ENCODE data around the gene PAFAH2.
A peak's percentile ranks its signal among the peaks of the same experiment; 100 is the strongest.
"Not testable (repeated sequence)": the region's sequence is repeated elsewhere in the genome, so short reads cannot be mapped to it uniquely, and the experiment has no call there.

The PAFAH2 gene

DNA sequence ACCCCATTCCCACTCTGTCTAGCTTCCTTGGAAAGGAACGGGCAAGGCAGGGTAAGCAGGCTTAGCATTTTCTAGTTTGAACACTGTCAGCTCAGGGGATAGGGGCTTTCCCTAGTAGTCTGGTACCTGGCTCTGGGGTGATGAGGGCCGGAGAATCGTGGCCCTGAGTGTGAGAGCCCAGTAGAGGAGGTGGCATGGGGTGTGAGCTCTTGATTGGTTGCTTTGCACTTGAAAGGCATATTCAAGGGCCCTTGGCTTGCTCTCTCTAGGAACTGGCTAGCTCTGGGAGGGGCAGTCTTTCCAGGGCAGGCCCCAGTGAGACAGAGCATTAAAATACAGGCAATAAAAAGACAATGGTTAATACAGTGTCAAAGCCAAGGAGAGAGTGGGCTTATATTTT, 13.0 kb upstream of the PAFAH2 start:
- no peak for DNase-seq (ENCODE audit: low spot score)

DNA sequence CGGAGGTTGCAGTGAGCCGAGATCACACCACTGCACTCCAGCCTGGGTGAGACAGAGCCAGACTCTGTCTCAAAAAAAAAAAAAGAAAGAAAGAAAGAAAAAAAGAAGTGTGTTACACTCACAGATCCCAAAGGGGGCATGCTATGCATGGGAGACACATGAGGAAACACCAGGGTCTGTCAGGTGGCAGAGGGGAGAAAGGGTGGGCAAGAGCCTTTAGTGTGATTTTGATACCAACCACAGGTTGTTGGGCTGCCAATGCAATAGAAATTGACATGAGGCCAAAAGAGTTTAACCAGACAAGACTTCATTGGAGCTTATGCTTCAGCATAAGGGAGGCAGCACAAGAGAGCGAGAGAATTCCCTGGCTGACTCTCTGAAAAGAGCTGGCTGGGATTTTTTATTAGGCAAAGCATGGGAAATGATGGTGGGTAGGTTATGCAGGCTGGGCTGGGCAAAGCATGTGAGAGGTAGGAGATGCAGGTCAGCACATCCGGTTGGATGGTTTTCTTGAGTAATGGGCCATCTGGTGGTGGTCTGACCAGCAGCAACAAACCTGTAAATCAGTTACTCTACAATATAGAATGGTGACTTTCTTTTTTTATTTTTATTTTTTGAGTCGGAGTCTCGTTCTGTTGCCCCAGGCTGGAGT, 12.1 kb upstream of the PAFAH2 start:
- DNase-seq (ENCODE audit: low spot score): no peak

- DNase-seq (ENCODE audit: low spot score): no peak
These were observed 8.8 kb upstream of the PAFAH2 start for GRCh38 chr1:26006710-26007109.

DNA sequence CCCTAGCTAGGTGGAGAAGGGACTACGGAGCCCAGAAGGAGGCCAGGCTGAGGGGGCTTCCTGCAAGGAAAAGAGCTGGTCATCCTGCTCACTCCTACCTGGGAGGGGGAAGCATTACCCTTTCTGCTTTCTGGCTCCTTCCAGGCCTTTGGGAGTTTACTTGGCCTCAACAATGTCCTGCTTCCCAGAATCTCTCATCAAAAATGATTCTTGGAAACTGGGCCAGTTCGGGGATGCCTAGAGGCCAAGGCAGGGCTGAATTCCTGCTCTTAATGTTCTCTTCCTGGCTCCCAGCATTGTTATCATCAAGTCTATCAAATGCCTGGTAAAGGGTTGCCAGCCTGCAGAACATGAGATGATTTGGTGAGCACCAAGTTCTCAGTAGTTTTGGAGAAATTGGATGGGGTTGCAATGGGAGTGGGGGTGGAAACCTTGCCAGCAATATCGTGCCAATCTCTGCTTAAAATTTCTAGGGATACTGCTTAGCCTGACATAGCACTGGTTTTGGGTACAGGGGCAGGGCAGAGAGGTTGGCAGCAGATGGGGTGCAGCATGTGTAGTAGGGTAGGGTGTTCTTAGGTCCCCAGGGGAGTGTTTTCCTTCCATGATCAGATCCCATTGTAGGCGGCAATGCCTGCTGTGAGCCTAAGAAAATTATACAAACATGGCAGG, 7.7 kb upstream of the PAFAH2 start:
- no peak for DNase-seq (ENCODE audit: low spot score)

DNA sequence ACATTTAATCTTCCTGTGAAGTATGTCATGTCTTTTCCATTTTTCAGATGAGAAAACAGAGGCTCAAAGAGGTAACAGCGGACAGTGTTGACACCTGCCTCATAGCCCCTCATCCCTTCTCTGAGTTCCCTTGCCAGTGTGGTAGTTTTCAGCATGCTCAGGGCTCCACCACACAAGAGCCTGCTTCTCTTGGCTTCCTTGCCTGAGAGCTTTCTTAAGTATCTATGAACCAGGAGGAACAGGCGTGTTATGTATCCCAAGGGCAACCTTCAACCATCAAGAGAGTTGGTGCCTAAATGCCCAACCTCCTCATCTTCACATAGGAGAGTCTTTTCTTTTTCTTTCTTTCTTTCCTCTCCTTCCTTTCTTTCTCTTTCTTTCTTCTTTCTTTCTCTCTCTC, 5.9 kb upstream of the PAFAH2 start:
- no peak for DNase-seq (ENCODE audit: low spot score)

- no peak for DNase-seq (ENCODE audit: low spot score)
These were observed 5.4 kb upstream of the PAFAH2 start for GRCh38 chr1:26003262-26003661.

DNA sequence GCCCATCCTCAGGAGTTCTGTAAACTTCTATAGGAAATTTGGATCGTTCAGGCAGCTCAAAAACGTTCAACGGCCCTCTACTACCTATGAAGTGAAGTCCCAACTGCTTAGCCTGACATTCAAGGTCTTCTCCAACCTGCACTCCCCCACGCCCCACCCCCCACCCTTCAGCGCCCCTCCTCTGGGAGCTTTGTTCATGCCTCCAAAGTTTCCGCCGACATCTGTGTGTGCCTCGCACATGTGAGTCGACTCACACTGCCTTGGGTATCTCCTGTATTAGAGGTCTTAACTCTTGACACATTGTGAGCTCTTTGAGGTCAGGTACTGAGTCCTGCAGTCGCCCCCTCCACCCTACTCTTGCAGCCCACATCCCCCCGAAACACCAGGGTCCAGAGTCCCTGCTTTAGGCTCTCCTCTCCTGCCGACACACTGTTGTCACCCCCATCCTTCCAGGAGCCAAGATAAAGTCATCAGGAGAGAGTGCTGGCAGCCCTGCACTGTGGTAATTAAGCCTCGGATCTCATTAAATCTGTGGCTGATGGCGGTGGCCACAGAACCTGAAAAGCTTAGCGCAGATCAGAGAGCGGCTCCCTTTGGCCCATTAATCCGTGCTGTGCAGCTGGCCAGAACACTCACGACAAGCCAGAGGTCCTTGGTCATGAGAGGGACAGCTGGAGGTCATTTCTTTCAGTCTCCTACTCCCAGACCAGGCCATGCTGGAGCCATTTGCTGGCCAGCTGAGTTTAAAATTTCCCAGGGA, 1.4 kb upstream of the PAFAH2 start:
- no peak for DNase-seq (ENCODE audit: low spot score)

DNA sequence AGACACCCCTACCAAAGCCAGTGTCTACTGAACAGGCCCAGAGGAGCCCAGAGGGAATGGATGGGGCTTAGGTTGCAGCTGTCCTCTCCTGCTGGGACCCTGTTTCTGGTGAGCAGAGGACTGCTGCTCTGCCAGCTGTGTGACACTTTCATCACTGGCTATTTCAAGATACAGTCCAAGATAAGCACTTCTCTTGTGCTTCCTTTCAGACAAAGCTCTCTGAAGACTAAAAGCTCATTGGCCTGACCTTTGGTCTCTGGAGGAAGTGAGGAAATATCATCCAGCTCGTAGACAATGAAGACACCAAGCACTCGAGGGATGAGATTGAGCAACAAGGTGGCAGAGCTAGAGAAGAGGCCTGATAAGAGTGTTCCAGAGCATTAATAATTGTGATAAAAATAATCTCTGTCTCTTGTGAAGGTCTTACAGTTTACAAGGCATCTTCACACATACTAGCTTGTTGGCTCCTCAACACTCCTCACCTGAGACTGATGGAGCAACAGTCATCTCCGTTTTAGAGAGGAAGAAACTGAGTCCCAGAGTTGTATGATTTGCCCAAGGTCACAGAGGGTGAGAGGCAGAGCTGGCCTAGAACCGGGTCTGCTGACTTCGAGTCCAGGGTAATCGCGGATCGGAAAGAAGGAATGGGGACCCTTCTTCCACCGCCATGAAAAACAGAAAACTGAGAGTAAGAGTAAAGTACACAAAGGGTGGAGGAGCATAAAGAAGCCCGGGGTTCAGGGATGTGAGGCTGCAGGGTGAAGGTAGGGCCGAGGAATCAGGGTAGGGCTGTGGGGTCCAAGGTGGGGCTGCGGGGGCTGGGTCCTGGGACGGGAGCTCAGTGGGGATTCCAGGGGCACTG, 666 bp downstream of the PAFAH2 start:
- DNase-seq (ENCODE audit: low spot score): peak; percentile 15

GRCh38 chr1:25994402-25995150, 3.3 kb downstream of the PAFAH2 start:
- no peak for DNase-seq (ENCODE audit: low spot score)

GRCh38 chr1:25993197-25993951, 4.5 kb downstream of the PAFAH2 start:
- DNase-seq (ENCODE audit: low spot score): no peak

- no peak for DNase-seq (ENCODE audit: low spot score)
These were observed 5.1 kb downstream of the PAFAH2 start for GRCh38 chr1:25992689-25993171.

DNA sequence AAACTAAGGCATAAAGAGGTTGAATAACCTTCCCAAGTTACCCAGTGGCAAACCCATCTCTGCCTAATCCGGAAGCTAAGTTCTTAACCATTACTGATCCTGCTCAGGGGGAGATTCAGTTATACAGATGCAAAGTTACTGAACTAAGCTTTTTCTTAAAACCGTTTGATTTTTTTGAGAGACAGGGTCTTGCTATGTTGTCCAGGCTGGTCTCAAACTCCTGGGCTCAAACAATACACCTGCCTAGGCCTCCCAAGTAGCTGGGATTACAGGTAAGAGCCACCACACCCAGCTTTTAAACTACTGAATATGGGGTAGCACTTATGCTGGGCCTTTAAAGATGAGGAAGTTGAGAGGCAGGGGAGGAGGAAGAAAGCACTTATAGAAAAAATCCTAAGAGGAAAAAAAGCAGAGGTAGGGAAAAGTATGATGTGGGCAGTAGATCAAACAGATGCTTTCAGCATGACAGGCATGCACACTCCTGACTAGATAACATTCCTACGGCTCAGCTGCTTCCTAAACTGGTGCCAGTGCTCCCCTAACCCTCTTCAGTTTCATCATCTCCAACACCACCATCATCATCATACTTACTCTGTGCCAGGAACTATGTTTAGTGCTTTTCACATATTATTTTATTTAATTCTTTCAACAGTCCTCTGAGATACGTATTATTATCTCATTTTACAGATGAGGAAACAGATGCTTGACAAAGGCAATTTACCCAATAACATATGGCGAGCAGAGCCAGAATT, 5.8 kb downstream of the PAFAH2 start:
- DNase-seq (ENCODE audit: low spot score): no peak

DNA sequence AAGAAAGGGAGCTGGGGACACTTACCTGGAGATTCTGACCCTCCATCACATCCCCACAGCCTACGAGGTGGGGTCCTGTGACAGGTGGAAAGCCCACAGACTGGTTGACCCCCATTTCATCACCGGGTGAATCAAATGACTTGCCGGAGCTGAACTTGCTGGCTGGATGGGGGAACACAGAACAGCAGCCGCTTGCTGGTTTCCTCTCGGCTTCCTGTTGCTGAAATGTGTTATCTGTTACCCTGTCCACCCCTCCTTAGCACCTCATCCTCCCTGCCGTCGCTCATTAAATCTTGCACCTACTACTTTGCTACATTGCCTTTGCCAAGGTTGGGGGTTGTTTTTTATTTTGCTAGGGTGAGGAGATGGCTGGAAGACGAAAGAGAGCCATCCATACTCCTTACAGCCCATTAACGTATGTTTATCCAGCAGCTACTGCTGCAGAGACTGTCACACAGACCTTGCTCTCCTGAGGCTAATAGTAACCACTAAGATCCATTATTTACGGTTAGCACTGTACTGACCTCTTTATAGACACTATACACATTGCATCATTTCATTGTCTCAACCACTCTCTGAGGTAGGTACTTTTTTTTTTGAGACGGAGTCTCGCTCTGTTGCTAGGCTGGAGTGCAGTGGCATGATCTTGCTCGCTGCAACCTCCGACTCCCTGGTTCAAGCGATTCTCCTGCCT, 7.0 kb downstream of the PAFAH2 start:
- DNase-seq (ENCODE audit: low spot score): no peak

GRCh38 chr1:25990251-25990650, 7.6 kb downstream of the PAFAH2 start:
- DNase-seq (ENCODE audit: low spot score): no peak

GRCh38 chr1:25989440-25990234, 8.2 kb downstream of the PAFAH2 start:
- DNase-seq (ENCODE audit: low spot score): no peak

- DNase-seq (ENCODE audit: low spot score): no peak
These were observed 9.9 kb downstream of the PAFAH2 start for GRCh38 chr1:25987951-25988350.

- not testable (repeated sequence) for DNase-seq (ENCODE audit: low spot score)
These were observed 11.1 kb downstream of the PAFAH2 start for GRCh38 chr1:25986773-25987172.

GRCh38 chr1:25985670-25986069, 12.2 kb downstream of the PAFAH2 start:
- DNase-seq (ENCODE audit: low spot score): no peak

Data from hematopoietic multipotent progenitor cell treated with erythropoietin and hydrocortisone succinate and interleukin-3 and kit ligand, for 17 days (in vitro differentiated cells).